Stimulated activated naive CD4-positive, alpha-beta T cell treated with Interleukin-2 at 50 U/mL for 16 hours (primary cell): ENCODE data around the gene TMEM135.

Source experiments
- DNase-seq: peaks from one replicate; lab custom pipeline; 2025; lab: John Stamatoyannopoulos, UW

TMEM135 gene

GRCh38 chr11:87353771-87354345, 316.1 kb downstream of the TMEM135 start:
- DNase-seq, result no peak

- no peak for DNase-seq
Measured at GRCh38 chr11:87355596-87355995, 317.9 kb downstream of the TMEM135 start.

GRCh38 chr11:87356428-87356827, 318.7 kb downstream of the TMEM135 start:
- DNase-seq, result no peak

GRCh38 chr11:87358461-87358860, 320.7 kb downstream of the TMEM135 start:
- no peak for DNase-seq

GRCh38 chr11:87359401-87359800, 321.7 kb downstream of the TMEM135 start:
- DNase-seq, result no peak

GRCh38 chr11:87361891-87362290, 324.2 kb downstream of the TMEM135 start:
- no peak for DNase-seq

GRCh38 chr11:87366346-87366745, 328.6 kb downstream of the TMEM135 start:
- no peak for DNase-seq

GRCh38 chr11:87366763-87367405, 329.1 kb downstream of the TMEM135 start:
- no peak for DNase-seq

GRCh38 chr11:87368151-87368550, 330.4 kb downstream of the TMEM135 start:
- no peak for DNase-seq

GRCh38 chr11:87368858-87369480, 331.2 kb downstream of the TMEM135 start:
- no peak for DNase-seq

GRCh38 chr11:87369888-87370287, 332.2 kb downstream of the TMEM135 start:
- DNase-seq, result no peak

- DNase-seq, result no peak
Measured at GRCh38 chr11:87372065-87372464, 334.3 kb downstream of the TMEM135 start.
